AG08396 (cell line): ENCODE measurements around the gene MORN5.

Source experiments
- DNase-seq: peaks from one replicate; pipeline ENCODE4 v3.0.0; 2012; ENCODE audit warnings: low spot score, mixed read lengths

Gene MORN5

GRCh38 chr9:122125158-122125508 is 34.6 kb upstream of the MORN5 start:
- DNase-seq = peak; percentile 91

GRCh38 chr9:122125509-122126330 is 34.0 kb upstream of the MORN5 start:
- peak; percentile 39 for DNase-seq

GRCh38 chr9:122126331-122127261 is 33.1 kb upstream of the MORN5 start:
- peak; percentile 84 for DNase-seq

GRCh38 chr9:122127396-122127798 is 32.3 kb upstream of the MORN5 start:
- DNase-seq = no peak

GRCh38 chr9:122128007-122128968 is 31.4 kb upstream of the MORN5 start:
- DNase-seq = no peak

- DNase-seq = no peak
Observed at GRCh38 chr9:122128969-122129343, 30.8 kb upstream of the MORN5 start.

GRCh38 chr9:122129969-122130368 is 29.7 kb upstream of the MORN5 start:
- DNase-seq = no peak

- no peak for DNase-seq
Observed at GRCh38 chr9:122130837-122131236, 28.9 kb upstream of the MORN5 start.

- DNase-seq = no peak
Observed at GRCh38 chr9:122131401-122132001, 28.2 kb upstream of the MORN5 start.

GRCh38 chr9:122132539-122132938 is 27.2 kb upstream of the MORN5 start:
- DNase-seq = no peak

GRCh38 chr9:122133263-122133983 is 26.3 kb upstream of the MORN5 start:
- no peak for DNase-seq

- no peak for DNase-seq
Observed at GRCh38 chr9:122133984-122134535, 25.6 kb upstream of the MORN5 start.

- no peak for DNase-seq
Observed at GRCh38 chr9:122134822-122135528, 24.7 kb upstream of the MORN5 start.

GRCh38 chr9:122135529-122135859 is 24.2 kb upstream of the MORN5 start:
- no peak for DNase-seq

- no peak for DNase-seq
Observed at GRCh38 chr9:122138560-122139268, 21.0 kb upstream of the MORN5 start.

GRCh38 chr9:122140368-122141193 is 19.1 kb upstream of the MORN5 start:
- no peak for DNase-seq

- no peak for DNase-seq
Observed at GRCh38 chr9:122141671-122142070, 18.0 kb upstream of the MORN5 start.

- DNase-seq = no peak
Observed at GRCh38 chr9:122143296-122143695, 16.4 kb upstream of the MORN5 start.
